Measurements from ENCODE around the gene CWC25.

CWC25 gene

GRCh38 chr17:38809828-38810227 lies 15.3 kb downstream of the CWC25 start:
- no peak overlapping the region for H3K4me3 ChIP-seq (ENCODE audit: low read depth, low read length)
- no peak for DNase-seq (ENCODE audit: low read depth)
- no peak for TF ChIP-seq CTCF (conservative IDR thresholded peaks at IDR 0.05; ENCODE audit: low read depth, low read length)

GRCh38 chr17:38800237-38800760 lies 24.8 kb downstream of the CWC25 start:
- no peak for DNase-seq (ENCODE audit: low read depth)
- no peak for TF ChIP-seq CTCF (conservative IDR thresholded peaks at IDR 0.05; ENCODE audit: low read depth, low read length)
- peak overlapping the region; percentile 84 for H3K4me3 ChIP-seq (ENCODE audit: low read depth, low read length)

GRCh38 chr17:38799501-38800236 lies 25.5 kb downstream of the CWC25 start, which contains the start of gene PIP4K2B:
PIP4K2B (minus strand) TSS chr17:38799556; CDS start chr17:38799424, 132 bp downstream.
- peak within 1 kb of the TSS; percentile 84 for H3K4me3 ChIP-seq (ENCODE audit: low read depth, low read length)
- peak; percentile 99 for DNase-seq (ENCODE audit: low read depth)
- TF ChIP-seq CTCF (conservative IDR thresholded peaks at IDR 0.05; ENCODE audit: low read depth, low read length), result no peak

GRCh38 chr17:38798614-38799500 lies 26.3 kb downstream of the CWC25 start:
- no peak for TF ChIP-seq CTCF (conservative IDR thresholded peaks at IDR 0.05; ENCODE audit: low read depth, low read length)
- peak overlapping the region; percentile 84 for H3K4me3 ChIP-seq (ENCODE audit: low read depth, low read length)
- peak; percentile 53 for DNase-seq (ENCODE audit: low read depth)

GRCh38 chr17:38797828-38798227 lies 27.3 kb downstream of the CWC25 start:
- peak; percentile 10 for DNase-seq (ENCODE audit: low read depth)
- TF ChIP-seq CTCF (conservative IDR thresholded peaks at IDR 0.05; ENCODE audit: low read depth, low read length), result no peak
- peak overlapping the region; percentile 84 for H3K4me3 ChIP-seq (ENCODE audit: low read depth, low read length)

GRCh38 chr17:38797158-38797490 lies 28.0 kb downstream of the CWC25 start:
- TF ChIP-seq CTCF (conservative IDR thresholded peaks at IDR 0.05; ENCODE audit: low read depth, low read length), result no peak
- DNase-seq (ENCODE audit: low read depth), result peak; percentile 67
- peak overlapping the region; percentile 84 for H3K4me3 ChIP-seq (ENCODE audit: low read depth, low read length)
